ENCODE results near the gene CMTM1. TPM values are rescaled to one million over a fixed set of nuclear protein-coding genes. Genes with fewer than 3 reads are reported as not detected.

CMTM1 gene
- total RNA-seq, 1 experiment from 2014 or later, result 5.6 TPM

GRCh38 chr16:66612422-66612821 lies 46.2 kb downstream of the CMTM1 start:
- H3K27ac Mint-ChIP-seq (ENCODE audit: unreplicated experiment), result no peak overlapping the region
- H3K36me3 Mint-ChIP-seq (ENCODE audit: insufficient read depth, unreplicated experiment), result peaks cover 90% of the 10 kb centered on the region

GRCh38 chr16:66614161-66614802 lies 48.0 kb downstream of the CMTM1 start:
- Mint-ChIP-seq H3K9me3 (ENCODE audit: unreplicated experiment) (no peaks in the 10 kb centered on the region), H3K4me3 (ENCODE audit: unreplicated experiment) (no peak overlapping the region), H3K4me1 (ENCODE audit: low read depth, unreplicated experiment) (peaks cover 9% of the 10 kb centered on the region), H3K27me3 (ENCODE audit: insufficient read depth, unreplicated experiment) (no peaks in the 10 kb centered on the region), H3K27ac (ENCODE audit: unreplicated experiment) (no peak overlapping the region), H3K36me3 (ENCODE audit: insufficient read depth, unreplicated experiment) (peaks cover 80% of the 10 kb centered on the region)
- ChIA-PET POLR2A (no interaction called here), CTCF (interaction anchor here (1.0 kb wide), 1 partner anchor 39 kb away, joined by 3 read pairs; no protein-coding TSS in a partner anchor)
- H3K27me3 ChIP-seq (replicated peaks; ENCODE audit: control insufficient read depth, insufficient read depth, low read length), result no peaks in the 10 kb centered on the region
- DNase-seq, result no peak
- peaks cover 8% of the 10 kb centered on the region for H3K36me3 ChIP-seq (ENCODE audit: control insufficient read depth, insufficient read depth, low read length)
- intact Hi-C loops (cut with micrococcal nuclease; ENCODE audit: unreplicated experiment), result no loop called here
- H3K4me1 ChIP-seq, result peaks cover 3% of the 10 kb centered on the region
- no peak for TF ChIP-seq CTCF (IDR thresholded peaks at IDR 0.05; ENCODE audit: insufficient read depth in 1 of 2, low read depth in 1 of 2, low read length in 1 of 2, severe bottlenecking in 1 of 2, unreplicated experiment in 1 of 2)
- H3K9me3 ChIP-seq, result no peaks in the 10 kb centered on the region
- no peak overlapping the region for H3K4me3 ChIP-seq (ENCODE audit: low read depth, low read length)
- BruUV-seq (replicated peaks), result no TSS peak

More at GRCh38 chr16:66612422-66612821, 46.2 kb downstream of the CMTM1 start:
- BruUV-seq (replicated peaks), result no TSS peak
- no peak for DNase-seq
- no peak for TF ChIP-seq CTCF (IDR thresholded peaks at IDR 0.05; ENCODE audit: insufficient read depth in 1 of 2, low read depth in 1 of 2, low read length in 1 of 2, severe bottlenecking in 1 of 2, unreplicated experiment in 1 of 2)
- no peak overlapping the region for H3K4me3 Mint-ChIP-seq (ENCODE audit: unreplicated experiment)
- H3K9me3 Mint-ChIP-seq (ENCODE audit: unreplicated experiment), result no peaks in the 10 kb centered on the region
- H3K4me1 Mint-ChIP-seq (ENCODE audit: low read depth, unreplicated experiment), result peaks cover 17% of the 10 kb centered on the region
- no peaks in the 10 kb centered on the region for H3K27me3 Mint-ChIP-seq (ENCODE audit: insufficient read depth, unreplicated experiment)
- intact Hi-C loops (cut with micrococcal nuclease; ENCODE audit: unreplicated experiment), result no loop called here
- ChIA-PET CTCF (no interaction called here), POLR2A (no interaction called here)
- peaks cover 6% of the 10 kb centered on the region for H3K36me3 ChIP-seq (ENCODE audit: control insufficient read depth, insufficient read depth, low read length)
- peaks cover 13% of the 10 kb centered on the region for H3K4me1 ChIP-seq
- no peak overlapping the region for H3K4me3 ChIP-seq (ENCODE audit: low read depth, low read length)
- no peaks in the 10 kb centered on the region for H3K27me3 ChIP-seq (replicated peaks; ENCODE audit: control insufficient read depth, insufficient read depth, low read length)
- no peaks in the 10 kb centered on the region for H3K9me3 ChIP-seq

- Histone ChIP-seq H3K4me1 (no peaks in the 10 kb centered on the region), H3K27me3 (replicated peaks; ENCODE audit: control insufficient read depth, insufficient read depth, low read length) (no peaks in the 10 kb centered on the region), H3K36me3 (ENCODE audit: control insufficient read depth, insufficient read depth, low read length) (peaks cover 7% of the 10 kb centered on the region), H3K9me3 (no peaks in the 10 kb centered on the region), H3K4me3 (ENCODE audit: low read depth, low read length) (no peak overlapping the region)
- intact Hi-C loops (cut with micrococcal nuclease; ENCODE audit: unreplicated experiment), result no loop called here
- POLR2A ChIA-PET, result no interaction called here
- Mint-ChIP-seq H3K27me3 (ENCODE audit: insufficient read depth, unreplicated experiment) (no peaks in the 10 kb centered on the region), H3K36me3 (ENCODE audit: insufficient read depth, unreplicated experiment) (peaks cover 71% of the 10 kb centered on the region), H3K9me3 (ENCODE audit: unreplicated experiment) (no peaks in the 10 kb centered on the region), H3K4me3 (ENCODE audit: unreplicated experiment) (no peak overlapping the region), H3K4me1 (ENCODE audit: low read depth, unreplicated experiment) (no peaks in the 10 kb centered on the region), H3K27ac (ENCODE audit: unreplicated experiment) (no peak overlapping the region)
- CTCF ChIA-PET, result no interaction called here
- BruUV-seq (replicated peaks), result no TSS peak
- TF ChIP-seq CTCF (IDR thresholded peaks at IDR 0.05; ENCODE audit: insufficient read depth in 1 of 2, low read depth in 1 of 2, low read length in 1 of 2, severe bottlenecking in 1 of 2, unreplicated experiment in 1 of 2), result no peak
- no peak for DNase-seq
Observed at GRCh38 chr16:66616169-66616568, 49.9 kb downstream of the CMTM1 start.
